ENCODE data around the gene BAZ2B.

- TF ChIP-seq MAZ (CRISPR knock-in tag; conservative IDR thresholded peaks at IDR 0.05 in 1 of 2, IDR thresholded peaks at IDR 0.05 in 1 of 2): no peak
- no peak for TF ChIP-seq PCBP1 (IDR thresholded peaks at IDR 0.05; ENCODE audit: low read depth, low read length, poor library complexity, severe bottlenecking)
- TF ChIP-seq TEAD4 (IDR thresholded peaks at IDR 0.05; ENCODE audit: low read length): no peak
- no peak for TF ChIP-seq TEAD4 (CRISPR knock-in tag; IDR thresholded peaks at IDR 0.05; ENCODE audit: borderline replicate concordance)
- TF ChIP-seq CHD1 (IDR thresholded peaks at IDR 0.05; ENCODE audit: low read length): no peak
- TF ChIP-seq ZBTB33 (CRISPR knock-in tag; IDR thresholded peaks at IDR 0.05): no peak
- TF ChIP-seq MEF2D (tag; conservative IDR thresholded peaks at IDR 0.05; ENCODE audit: low read depth): no peak
- no peak for TF ChIP-seq ZNF232 (CRISPR knock-in tag; IDR thresholded peaks at IDR 0.05)
Measured at GRCh38 chr2:159317392-159318088, 298.8 kb downstream of the BAZ2B start.

Measured in K562 (cell line).